Activated T-cell treated with anti-CD3 and anti-CD28 coated beads, Interleukin-2, amount 50 U/mL, for 24 hours (primary cell): ENCODE measurements around the gene KCNH5.
"Not testable (repeated sequence)": the region's sequence is repeated elsewhere in the genome, so short reads cannot be mapped to it uniquely, and the experiment has no call there.

Experiments
- DNase-seq: peaks from one replicate; pipeline ENCODE4 v3.0.0-alpha.2; 2020
- H3K27ac Mint-ChIP-seq: 2 replicates; pipeline ENCODE4 v1.8.0; 2020; ENCODE audit warnings: mild to moderate bottlenecking, mixed read lengths
- H3K27me3 Mint-ChIP-seq: 2 replicates; pipeline ENCODE4 v1.8.0; 2020; ENCODE audit warnings: mixed read lengths
- H3K36me3 Mint-ChIP-seq: 2 replicates; pipeline ENCODE4 v1.8.0; 2020; ENCODE audit warnings: low read depth, mixed read lengths
- H3K4me1 Mint-ChIP-seq: 2 replicates; pipeline ENCODE4 v1.8.0; 2020; ENCODE audit warnings: low read depth, mixed read lengths
- H3K4me3 Mint-ChIP-seq: 2 replicates; pipeline ENCODE4 v1.8.0; 2020; ENCODE audit warnings: mild to moderate bottlenecking, moderate library complexity, mixed read lengths
- H3K9me3 Mint-ChIP-seq: 2 replicates; pipeline ENCODE4 v1.8.0; 2020; ENCODE audit warnings: mixed read lengths

Gene KCNH5

GRCh38 chr14:62778310-62778709 lies 266.9 kb downstream of the KCNH5 start:
- no peak overlapping the region for H3K27ac Mint-ChIP-seq
- H3K36me3 Mint-ChIP-seq: no peaks in the 10 kb centered on the region
- no peak for DNase-seq
- H3K4me1 Mint-ChIP-seq: no peaks in the 10 kb centered on the region
- peaks cover 25% of the 10 kb centered on the region for H3K9me3 Mint-ChIP-seq
- H3K4me3 Mint-ChIP-seq: no peak overlapping the region
- H3K27me3 Mint-ChIP-seq: no peaks in the 10 kb centered on the region

- Mint-ChIP-seq H3K9me3 (peaks cover 25% of the 10 kb centered on the region), H3K4me1 (no peaks in the 10 kb centered on the region), H3K36me3 (no peaks in the 10 kb centered on the region), H3K27me3 (no peaks in the 10 kb centered on the region), H3K27ac (no peak overlapping the region), H3K4me3 (no peak overlapping the region)
- no peak for DNase-seq
Observed at GRCh38 chr14:62777510-62777909, 267.7 kb downstream of the KCNH5 start.

GRCh38 chr14:62776300-62776699 lies 269.0 kb downstream of the KCNH5 start:
- no peak for DNase-seq
- H3K27ac Mint-ChIP-seq: no peak overlapping the region
- no peak overlapping the region for H3K4me3 Mint-ChIP-seq
- H3K9me3 Mint-ChIP-seq: peaks cover 19% of the 10 kb centered on the region
- no peaks in the 10 kb centered on the region for H3K27me3 Mint-ChIP-seq
- no peaks in the 10 kb centered on the region for H3K36me3 Mint-ChIP-seq
- no peaks in the 10 kb centered on the region for H3K4me1 Mint-ChIP-seq

DNA sequence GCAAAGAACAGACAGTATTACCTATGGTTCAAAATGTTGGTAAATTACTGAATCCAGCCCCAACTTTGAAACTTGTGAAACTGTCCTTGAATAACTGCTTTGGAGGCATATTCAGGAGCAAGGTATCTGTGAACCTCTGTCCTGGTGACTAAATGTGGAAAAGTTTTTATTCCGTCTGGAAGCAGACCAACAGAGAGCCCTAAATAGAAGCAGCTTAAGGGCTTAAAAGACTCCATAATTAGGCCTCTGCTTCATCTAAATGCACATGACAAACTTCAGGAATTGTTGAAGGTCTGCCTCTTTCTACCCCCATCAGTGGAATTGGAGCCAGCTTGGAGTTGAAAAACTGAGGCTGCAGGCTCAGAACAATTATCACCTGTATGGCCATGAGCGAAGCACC lies 276.5 kb downstream of the KCNH5 start:
- Mint-ChIP-seq H3K4me1 (no peaks in the 10 kb centered on the region), H3K27ac (no peak overlapping the region), H3K9me3 (no peaks in the 10 kb centered on the region), H3K36me3 (no peaks in the 10 kb centered on the region), H3K27me3 (no peaks in the 10 kb centered on the region), H3K4me3 (no peak overlapping the region)
- DNase-seq: no peak

DNA sequence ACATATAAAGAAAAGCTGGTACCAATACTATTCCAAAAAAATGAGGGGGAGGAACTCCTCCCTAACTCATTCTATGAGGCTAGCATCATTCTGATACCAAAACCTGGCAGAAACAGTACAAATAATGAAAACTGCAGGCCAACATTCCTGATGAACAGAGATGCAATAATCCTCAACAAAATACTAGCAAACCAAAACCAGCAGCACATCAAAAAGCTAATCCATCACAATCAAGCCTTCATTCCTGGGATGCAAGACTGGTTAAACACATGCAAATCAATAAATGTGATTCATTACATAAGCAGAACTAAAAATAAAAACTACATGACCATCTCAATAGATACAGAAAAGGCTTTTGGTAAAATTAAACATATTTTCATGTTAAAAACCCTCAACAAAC lies 281.3 kb downstream of the KCNH5 start:
- Mint-ChIP-seq H3K27me3 (no peaks in the 10 kb centered on the region), H3K4me3 (no peak overlapping the region), H3K9me3 (peaks cover 3% of the 10 kb centered on the region), H3K27ac (no peak overlapping the region), H3K4me1 (no peaks in the 10 kb centered on the region), H3K36me3 (no peaks in the 10 kb centered on the region)
- no peak for DNase-seq

GRCh38 chr14:62759796-62760195 lies 285.5 kb downstream of the KCNH5 start:
- H3K27ac Mint-ChIP-seq: no peak overlapping the region
- no peaks in the 10 kb centered on the region for H3K4me1 Mint-ChIP-seq
- H3K36me3 Mint-ChIP-seq: no peaks in the 10 kb centered on the region
- no peaks in the 10 kb centered on the region for H3K27me3 Mint-ChIP-seq
- no peak overlapping the region for H3K4me3 Mint-ChIP-seq
- DNase-seq: no peak
- peaks cover 9% of the 10 kb centered on the region for H3K9me3 Mint-ChIP-seq

GRCh38 chr14:62746881-62747280 lies 298.4 kb downstream of the KCNH5 start:
- H3K27me3 Mint-ChIP-seq, H3K36me3 Mint-ChIP-seq, DNase-seq, H3K9me3 Mint-ChIP-seq, H3K4me1 Mint-ChIP-seq, H3K4me3 Mint-ChIP-seq, H3K27ac Mint-ChIP-seq: not testable (repeated sequence)

GRCh38 chr14:62745496-62745895 lies 299.8 kb downstream of the KCNH5 start:
- no peak for DNase-seq
- no peaks in the 10 kb centered on the region for H3K27me3 Mint-ChIP-seq
- peaks cover 2% of the 10 kb centered on the region for H3K9me3 Mint-ChIP-seq
- no peaks in the 10 kb centered on the region for H3K36me3 Mint-ChIP-seq
- no peak overlapping the region for H3K27ac Mint-ChIP-seq
- no peak overlapping the region for H3K4me3 Mint-ChIP-seq
- no peaks in the 10 kb centered on the region for H3K4me1 Mint-ChIP-seq

GRCh38 chr14:62743560-62743959 lies 301.7 kb downstream of the KCNH5 start:
- Mint-ChIP-seq H3K9me3 (peaks cover 2% of the 10 kb centered on the region), H3K36me3 (no peaks in the 10 kb centered on the region), H3K27ac (no peak overlapping the region), H3K4me1 (no peaks in the 10 kb centered on the region), H3K27me3 (no peaks in the 10 kb centered on the region), H3K4me3 (no peak overlapping the region)
- no peak for DNase-seq

DNA sequence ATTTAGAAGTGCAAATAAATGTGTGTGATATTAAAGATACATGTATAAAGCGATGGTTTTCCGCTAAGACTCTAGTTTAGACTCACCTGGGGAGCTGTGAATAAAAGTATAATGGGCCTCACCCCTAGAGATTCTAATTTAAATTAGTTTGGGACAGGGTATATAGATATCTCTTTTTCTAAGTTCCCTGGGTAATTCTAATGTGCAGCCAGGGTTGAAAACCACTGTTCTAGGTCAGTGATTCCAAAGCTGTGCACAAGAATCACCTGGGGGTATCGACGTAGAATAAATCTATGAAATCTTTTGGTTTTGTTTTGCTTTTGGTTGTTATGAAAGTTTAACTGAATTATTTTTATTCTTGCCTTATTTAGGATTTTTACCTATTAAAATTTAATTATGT lies 302.1 kb downstream of the KCNH5 start:
- H3K27ac Mint-ChIP-seq: no peak overlapping the region
- no peak overlapping the region for H3K4me3 Mint-ChIP-seq
- H3K36me3 Mint-ChIP-seq: no peaks in the 10 kb centered on the region
- no peak for DNase-seq
- H3K9me3 Mint-ChIP-seq: peaks cover 2% of the 10 kb centered on the region
- no peaks in the 10 kb centered on the region for H3K4me1 Mint-ChIP-seq
- H3K27me3 Mint-ChIP-seq: no peaks in the 10 kb centered on the region

GRCh38 chr14:62739647-62740046 lies 305.6 kb downstream of the KCNH5 start:
- Mint-ChIP-seq H3K27ac (no peak overlapping the region), H3K4me1 (no peaks in the 10 kb centered on the region), H3K4me3 (no peak overlapping the region), H3K9me3 (no peaks in the 10 kb centered on the region), H3K27me3 (no peaks in the 10 kb centered on the region), H3K36me3 (no peaks in the 10 kb centered on the region)
- no peak for DNase-seq

- no peak overlapping the region for H3K27ac Mint-ChIP-seq
- no peaks in the 10 kb centered on the region for H3K27me3 Mint-ChIP-seq
- DNase-seq: no peak
- H3K4me1 Mint-ChIP-seq: no peaks in the 10 kb centered on the region
- H3K9me3 Mint-ChIP-seq: no peaks in the 10 kb centered on the region
- no peaks in the 10 kb centered on the region for H3K36me3 Mint-ChIP-seq
- no peak overlapping the region for H3K4me3 Mint-ChIP-seq
Observed at GRCh38 chr14:62736048-62737043, 308.9 kb downstream of the KCNH5 start.

DNA sequence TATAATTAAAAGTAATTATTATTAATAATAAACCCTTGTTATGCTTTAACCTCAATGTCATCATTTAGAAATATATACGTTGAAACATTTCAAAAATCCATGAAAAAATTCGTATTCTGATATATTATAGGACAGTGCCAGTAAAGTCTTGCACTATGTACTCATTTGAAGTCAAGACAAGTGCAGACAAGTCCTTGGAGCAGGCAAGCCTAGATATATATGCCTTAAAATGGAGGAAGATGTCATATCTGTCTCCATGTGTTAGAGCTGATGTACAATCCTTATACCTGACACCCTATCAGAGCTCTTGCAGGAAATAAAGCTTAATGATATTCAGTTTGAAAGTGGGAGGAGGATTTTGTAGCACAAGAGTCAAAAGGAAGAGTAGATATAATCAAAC lies 310.4 kb downstream of the KCNH5 start:
- Mint-ChIP-seq H3K4me3 (no peak overlapping the region), H3K4me1 (no peaks in the 10 kb centered on the region), H3K27me3 (no peaks in the 10 kb centered on the region), H3K27ac (no peak overlapping the region), H3K36me3 (no peaks in the 10 kb centered on the region), H3K9me3 (no peaks in the 10 kb centered on the region)
- DNase-seq: no peak

DNA sequence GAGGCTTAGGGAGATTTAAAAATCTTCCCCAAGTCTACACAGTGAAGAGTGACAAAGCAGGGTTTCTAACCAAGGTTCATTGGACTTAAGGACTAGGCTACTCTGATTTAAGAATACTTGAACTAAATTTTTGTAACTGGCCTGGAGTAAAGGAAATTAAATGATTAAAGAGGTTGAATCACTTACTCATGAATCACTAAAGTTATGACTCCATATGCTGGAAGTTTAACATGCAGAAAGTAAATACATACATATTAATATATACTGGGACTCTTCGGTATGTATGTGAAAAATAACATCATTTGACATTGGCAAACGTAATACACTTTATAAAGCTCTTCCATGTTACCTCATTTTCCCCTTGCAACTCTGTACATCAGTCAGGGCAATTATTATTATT lies 322.9 kb downstream of the KCNH5 start:
- DNase-seq: no peak
- Mint-ChIP-seq H3K36me3 (no peaks in the 10 kb centered on the region), H3K9me3 (peaks cover 7% of the 10 kb centered on the region), H3K27me3 (no peaks in the 10 kb centered on the region), H3K4me1 (no peaks in the 10 kb centered on the region), H3K27ac (no peak overlapping the region), H3K4me3 (no peak overlapping the region)

DNA sequence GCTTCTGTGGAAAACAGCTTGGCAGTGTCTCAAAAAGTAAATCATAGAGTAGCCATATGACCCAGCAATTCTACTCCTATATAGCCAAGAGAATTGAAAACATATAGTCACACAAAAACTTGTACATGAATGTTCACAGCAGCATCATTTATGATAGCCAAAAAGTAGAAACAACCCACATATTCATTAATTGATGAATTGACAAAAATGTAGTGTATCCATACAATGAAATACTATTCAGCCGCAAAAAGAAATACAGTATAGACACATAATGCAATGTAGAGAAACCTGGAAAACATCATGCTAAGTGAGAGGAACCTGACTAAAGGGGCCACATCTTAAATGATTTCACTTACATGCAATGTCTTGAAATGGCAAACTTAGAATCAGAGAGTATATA lies 326.6 kb downstream of the KCNH5 start:
- H3K4me1 Mint-ChIP-seq: no peaks in the 10 kb centered on the region
- no peaks in the 10 kb centered on the region for H3K36me3 Mint-ChIP-seq
- H3K4me3 Mint-ChIP-seq: no peak overlapping the region
- peaks cover 7% of the 10 kb centered on the region for H3K9me3 Mint-ChIP-seq
- no peak for DNase-seq
- H3K27me3 Mint-ChIP-seq: no peaks in the 10 kb centered on the region
- no peak overlapping the region for H3K27ac Mint-ChIP-seq
